NCI-H1694 (cell line): Measurements from ENCODE around the gene GNA12.
"Not testable (repeated sequence)": the region's sequence is repeated elsewhere in the genome, so short reads cannot be mapped to it uniquely, and the experiment has no call there.

Experiments used
- DNase-seq: peaks from one replicate; lab custom pipeline; 2025; lab: John Stamatoyannopoulos, UW

Gene GNA12

DNA sequence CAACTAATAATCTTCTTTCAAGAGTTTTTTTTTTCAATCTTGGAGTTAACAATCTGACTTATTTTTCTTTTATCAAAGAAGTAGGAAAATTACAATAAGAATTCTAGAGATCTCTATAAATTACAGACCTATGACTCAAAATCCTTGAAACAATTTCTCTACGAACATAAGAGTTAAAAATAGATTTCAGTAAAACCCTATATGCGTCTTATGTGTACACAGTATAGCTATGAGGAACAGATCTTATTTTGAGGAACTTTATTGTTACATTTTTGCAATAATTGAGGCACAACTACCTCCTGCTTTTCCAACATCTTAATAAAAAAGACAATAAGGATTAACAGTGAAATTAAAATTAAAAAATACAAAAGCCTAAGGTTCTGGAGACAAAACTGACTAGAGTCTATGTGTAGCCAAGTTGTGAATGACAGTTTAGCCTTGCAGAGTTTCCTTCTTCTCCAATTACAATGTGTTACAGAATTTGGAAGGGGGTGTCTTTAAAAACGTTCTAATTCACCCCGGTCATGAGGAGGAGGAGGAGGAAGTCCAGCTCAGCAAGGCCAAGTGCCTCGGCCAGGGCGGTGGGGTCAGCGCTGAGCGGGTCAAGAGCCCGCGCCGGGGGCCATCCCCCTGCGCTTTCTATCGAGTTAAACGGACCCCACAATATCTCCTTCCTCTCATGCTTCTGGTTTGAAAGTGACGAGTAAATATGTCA is 115.6 kb downstream of the GNA12 start:
- DNase-seq = no peak

DNA sequence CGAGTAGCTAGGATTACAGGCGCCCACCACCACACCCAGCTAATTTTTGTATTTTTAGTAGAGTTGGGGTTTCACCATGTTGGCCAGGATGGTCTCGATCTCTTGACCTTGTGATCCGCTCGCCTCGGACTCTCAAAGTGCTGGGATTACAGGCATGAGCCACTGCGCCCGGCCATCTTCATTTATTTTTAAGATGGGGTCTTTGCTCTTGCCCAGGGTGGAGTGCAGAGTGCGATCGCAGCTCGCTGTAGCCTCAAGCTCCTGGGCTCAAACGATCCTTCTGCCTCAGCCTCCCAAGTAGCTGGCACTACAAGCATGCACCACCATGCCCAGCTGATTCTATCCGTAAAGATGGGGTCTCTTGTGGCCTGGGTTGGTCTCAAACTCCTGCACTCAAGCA is 116.9 kb downstream of the GNA12 start:
- not testable (repeated sequence) for DNase-seq

DNA sequence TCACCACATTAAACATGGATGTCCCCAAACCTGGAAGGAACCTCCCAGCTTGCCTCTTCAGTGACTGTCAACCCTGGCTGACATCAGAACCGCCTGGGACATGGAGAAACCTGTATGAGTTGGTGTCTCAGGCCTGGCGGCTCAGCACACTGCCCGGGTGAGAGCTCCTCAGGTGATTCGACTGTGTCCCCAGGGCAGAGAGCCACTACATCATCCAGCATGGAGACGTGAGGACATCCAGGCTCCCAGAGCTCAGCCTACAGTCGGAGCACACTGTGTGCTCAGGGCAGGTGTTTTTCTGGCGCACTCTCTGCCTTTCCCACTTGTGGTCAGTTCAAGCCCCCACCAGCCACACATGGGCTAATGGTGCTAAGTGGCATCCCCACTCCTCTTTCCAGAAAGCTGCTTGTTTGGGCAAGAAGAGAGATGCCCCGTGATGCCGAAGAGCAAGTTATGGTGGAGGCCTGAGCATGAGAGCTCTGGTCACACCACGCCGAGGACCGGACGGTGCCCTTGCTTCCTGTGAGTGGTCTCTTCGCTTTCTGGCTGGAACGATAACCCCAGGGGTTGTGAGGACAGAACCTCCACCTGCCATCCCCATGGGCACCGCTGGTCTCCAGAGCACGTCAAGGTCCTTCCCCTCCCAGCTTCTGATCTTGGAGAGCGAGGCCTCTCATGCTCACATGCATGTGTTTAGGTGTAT is 117.6 kb downstream of the GNA12 start:
- no peak for DNase-seq

DNA sequence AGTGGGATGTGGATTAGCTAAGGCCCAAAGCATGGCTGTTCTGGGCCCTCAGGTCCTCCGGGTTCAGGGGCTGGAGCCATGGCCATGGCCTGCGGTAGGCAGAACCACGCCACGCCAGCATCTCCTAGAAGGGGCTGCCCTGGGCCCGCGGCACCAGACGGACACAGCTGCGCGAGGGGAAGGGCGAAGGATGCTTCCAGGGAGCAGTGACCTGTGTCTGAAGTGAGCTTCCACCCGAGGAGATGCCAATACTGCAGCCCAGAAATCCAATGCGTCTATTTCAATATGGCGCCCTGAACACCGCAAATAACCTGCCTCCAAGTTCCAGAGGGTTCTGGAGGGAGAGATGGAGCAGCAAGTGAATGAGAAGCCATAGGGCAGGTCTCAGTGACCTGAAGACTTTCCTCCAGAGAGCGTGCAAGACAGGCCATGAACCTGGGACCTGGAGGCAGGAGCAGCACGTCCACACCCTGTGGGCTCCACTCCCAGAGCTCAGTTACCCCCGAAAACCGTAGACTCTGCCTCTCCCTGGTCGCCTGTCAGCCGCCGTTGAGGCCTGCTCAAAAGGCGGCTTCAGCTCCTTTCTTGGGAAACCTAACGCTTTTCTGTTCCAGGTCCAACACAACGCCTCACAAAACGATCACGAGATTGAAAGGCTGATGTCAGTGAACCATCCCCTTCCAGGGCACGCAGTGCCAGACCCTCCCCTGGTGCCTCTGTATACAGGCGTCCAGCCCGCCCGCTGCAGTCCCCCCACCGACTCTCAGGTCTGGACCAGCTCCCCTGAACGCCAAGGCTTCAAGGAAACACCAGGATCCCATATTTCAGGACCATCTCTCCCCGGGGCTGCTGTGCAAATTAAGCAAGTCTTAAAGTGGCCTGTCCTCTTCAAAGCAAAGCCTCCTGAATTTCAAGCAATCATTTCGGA is 118.7 kb downstream of the GNA12 start:
- no peak for DNase-seq

DNA sequence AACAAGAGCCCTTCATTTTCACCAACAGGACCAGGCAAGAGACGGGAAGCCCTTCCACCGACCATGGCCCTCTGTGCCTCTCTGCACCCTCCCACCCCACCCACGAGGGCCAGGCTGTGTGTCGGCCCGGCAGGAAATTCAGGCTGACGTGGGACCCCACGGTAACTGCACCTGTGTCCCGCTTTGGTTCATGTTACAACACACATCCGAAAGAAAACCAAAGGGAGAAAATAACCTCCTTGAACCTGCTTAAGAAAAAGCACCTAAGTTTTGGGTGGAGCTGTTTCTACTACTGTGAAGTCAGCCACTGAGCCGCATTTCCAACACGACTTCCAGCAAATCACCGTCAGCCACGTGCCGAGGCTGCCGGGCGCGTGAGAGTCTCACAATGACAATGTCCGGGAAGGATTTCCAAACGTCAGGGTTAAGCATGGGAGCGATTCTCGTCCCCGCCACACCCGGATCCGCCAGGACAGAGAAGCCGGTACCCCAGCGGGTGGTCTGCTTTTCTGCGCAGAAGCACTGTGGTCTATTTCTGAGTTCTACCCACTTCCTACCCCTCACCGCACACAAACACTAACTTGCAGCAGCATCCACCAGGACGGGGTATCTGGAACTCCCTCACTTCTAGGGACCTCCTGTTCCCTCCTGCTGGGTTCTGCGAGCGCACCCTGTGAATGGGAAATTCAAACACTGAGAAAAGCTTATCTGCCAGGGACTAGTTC is 119.5 kb downstream of the GNA12 start:
- DNase-seq = no peak

DNA sequence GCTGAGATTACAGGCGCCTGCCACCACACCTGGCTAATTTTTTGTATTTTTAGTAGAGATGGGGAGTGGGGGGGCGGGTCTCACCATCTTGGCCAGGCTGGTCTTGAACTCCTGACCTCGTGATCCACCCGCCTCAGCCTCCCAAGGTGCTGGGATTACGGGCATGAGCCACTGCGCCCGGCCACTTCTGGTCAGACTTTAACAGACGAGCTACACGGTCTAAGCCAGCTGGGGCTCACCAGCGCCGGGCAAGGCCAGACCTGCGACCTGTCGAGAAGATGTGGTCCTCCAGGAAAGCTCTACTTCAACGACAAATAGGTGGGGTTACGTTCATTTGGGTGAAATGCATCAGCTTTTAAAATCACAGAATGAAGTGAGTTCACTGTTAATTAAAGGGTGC is 120.1 kb downstream of the GNA12 start:
- not testable (repeated sequence) for DNase-seq

DNA sequence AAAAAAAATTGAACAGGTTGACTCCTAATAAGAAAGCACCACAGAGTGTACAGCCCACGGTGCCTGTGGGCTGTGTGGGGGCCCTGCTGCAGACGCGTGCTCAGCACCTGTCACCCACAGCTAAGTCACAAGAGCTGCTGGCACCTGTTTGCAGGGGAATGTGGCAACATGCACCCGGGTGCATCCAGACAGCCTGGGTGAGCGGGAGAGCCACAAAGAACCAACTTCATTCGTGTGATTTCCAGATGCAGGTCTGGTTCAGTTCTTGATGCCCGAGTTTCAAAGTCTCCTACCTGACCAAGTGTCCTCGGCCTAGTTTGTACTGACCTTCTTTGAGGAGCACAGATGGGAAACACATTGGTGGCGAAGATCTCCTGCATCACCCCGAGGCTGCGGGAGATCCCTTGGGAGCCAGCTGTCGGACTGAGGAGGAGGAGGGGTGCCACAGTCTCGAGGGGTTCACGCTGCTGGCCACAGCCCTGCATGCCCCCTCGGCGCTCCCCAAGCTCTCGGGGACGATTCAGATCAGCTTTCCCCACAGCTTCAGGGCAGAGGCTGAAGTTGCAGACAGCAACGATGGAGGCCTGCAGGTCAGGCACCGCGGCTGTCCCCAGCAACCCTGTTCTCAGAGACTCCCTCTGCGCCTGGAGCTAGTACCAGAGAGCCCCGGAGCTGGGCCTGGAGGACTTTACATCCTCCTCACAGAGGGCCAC is 120.8 kb downstream of the GNA12 start:
- no peak for DNase-seq

DNA sequence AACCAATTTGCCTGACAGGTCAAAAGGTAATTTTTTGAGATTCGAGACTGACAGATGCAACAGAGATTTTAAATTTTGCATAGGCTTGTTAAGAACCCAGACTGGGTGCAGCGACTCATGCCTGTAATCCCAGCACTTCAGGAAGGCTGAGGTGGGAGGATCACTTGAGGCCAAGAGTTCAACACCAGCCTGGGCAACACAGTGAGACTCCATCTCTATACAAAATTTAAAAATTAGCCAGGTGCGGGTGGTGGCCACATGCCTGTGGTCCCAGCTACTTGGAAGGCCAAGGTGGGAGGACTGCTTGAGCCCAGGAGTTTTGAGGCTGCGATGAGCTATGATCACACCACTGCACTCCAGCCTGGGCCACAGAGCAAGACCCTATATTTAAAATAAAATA is 121.5 kb downstream of the GNA12 start:
- DNase-seq = no peak

DNA sequence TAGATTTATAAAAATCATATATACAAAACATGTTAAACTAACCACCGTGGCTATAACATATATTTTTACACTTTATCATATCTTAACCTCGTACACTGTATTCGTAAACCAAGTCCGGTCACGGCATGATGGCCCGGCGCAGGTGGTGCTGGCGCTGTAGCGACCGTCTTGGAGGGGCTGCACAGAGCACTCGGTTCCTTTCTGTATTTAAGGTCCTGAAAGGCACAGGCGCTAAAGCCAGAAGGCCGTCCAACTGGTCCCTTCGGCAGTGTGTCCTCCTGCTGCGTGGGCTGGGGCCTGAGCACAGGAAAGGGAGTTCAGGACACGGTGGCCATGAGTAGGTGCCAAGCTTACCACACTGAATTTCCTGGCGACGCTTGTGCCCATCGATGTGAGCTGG is 122.3 kb downstream of the GNA12 start:
- DNase-seq = no peak

DNA sequence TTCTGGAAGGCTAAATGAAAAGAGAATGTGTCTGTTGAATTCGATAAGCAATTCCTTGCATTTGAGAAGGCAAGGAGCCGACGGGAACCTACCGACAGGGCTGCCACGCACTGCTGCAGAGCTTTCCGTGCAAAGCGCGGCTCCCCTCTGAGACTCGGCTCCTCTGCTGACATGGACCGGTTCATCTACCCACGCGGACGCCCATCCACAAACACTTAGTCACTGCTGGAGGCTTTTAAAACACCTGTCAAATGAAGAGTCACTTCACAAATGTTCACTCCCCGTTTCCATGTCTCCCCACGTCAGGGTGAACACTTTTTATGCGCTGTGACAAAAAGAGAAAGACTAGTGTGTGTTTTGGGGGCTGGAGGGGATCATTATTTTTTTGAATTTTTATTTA is 124.1 kb downstream of the GNA12 start:
- no peak for DNase-seq

DNA sequence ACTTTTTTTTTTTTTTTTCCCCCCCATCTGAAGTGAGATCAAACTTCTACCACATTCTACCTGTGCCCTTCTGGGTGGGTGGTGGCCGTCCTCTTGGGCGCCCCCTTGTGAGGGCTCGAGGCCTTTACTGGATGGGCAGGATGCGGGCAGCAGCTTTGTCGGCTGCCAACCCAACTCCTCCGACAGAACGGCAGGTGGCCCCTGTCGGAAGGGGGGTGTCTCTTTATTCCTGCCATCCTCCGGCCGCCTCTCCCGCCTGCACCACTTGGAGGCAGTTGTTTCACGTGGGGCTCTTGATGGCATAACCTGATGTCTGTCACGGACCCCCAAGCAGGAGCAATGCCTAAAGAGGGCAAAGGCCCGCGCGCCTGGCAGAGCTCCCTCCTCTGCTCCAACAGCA is 125.1 kb downstream of the GNA12 start:
- DNase-seq = peak; percentile 36

DNA sequence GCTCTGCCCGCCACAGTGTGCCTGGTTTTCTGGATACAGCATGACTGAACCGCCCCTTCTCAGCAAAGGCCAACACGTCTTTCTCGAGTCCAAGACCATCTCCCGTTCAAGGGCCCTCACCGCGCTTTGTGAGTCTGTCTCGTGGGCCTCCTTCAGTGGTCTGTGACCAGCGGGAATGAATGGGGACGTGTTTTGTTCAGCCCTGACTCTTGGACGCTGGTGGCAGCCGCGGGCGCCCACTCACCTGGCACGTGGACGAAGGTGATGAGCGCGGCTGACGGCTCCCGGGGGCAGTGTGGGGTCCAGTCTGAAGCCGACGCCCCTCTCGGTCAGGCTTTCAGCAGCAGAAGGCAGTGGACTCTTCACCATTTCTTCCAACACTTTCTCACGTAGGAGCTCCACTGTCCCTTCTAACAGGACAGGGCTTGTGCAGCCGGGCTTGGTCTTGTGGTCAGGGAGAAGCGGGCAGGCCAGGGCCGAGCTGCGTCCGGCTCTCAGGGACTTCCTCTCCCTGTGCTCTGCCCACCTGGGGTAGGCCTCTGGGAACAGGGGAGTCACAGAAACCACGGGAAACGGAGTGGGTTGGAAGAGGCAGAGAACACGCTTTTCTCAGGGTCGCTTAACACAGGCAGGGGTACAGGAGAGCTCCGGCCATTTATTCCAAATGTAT is 125.7 kb downstream of the GNA12 start:
- no peak for DNase-seq

DNA sequence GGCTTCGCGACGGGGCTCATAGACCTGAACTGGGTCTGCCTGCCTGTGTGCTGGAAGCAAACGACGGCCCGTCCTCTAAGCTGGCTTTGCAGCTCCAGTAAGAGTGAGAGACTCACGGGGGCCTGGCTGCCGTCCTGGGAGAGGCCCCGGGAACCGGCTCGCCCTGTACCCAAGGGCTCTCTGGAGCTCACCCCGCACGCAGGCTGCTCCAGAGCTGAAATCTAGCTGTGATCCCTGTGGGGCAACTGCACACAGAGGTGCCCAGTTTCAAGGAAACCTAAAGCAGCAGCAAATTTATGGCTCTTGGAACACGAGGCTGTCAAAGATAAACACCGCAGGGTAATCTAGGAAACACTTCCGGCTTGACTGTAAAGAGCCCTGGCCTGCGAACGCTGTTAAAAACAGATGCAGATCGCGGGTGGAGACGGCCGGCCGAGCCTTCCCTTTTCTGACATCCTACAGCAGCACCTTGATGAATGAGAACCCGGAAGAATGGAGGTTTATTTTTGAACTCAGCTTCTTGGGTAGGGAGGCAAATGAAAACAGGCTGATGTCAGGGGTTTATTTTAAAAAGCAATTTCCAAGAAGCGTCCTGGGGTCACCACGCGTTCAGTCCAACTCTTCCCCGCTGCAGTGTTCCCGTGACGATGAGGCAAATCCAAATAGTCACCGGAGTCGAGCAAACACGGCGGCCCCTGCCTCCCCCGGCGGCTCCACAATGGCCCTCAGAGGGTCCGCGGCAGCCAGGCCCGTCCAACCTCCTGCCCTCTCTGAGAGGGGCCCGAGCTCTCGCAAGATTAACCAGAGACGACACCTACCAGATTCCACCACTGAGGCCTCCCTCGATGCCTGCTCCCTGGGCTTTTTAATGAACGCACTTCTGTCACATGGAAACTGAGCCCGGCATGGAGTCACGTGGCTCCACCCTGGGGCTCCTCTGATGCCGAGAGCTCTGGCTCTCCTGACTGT is 126.5 kb downstream of the GNA12 start:
- DNase-seq = no peak

DNA sequence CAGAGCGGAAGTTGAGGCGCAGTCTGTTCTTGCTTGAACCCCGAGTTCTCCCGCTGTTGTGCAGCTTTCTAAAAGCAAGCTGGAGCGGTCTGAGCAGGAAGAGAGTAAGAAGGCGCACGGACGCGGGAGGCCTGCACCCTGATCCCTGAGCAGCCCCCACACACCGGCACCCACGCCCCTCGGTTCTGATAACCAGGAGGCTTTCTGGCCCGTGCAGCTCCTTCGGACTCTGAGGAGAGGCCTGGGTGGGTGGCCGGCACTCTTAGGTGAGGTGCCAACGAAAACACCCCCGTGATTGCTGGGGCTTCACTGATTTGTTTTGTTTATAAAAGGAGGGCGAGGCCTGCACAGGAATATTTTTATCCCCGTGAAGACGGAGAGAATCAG is 127.2 kb downstream of the GNA12 start:
- DNase-seq = no peak

DNA sequence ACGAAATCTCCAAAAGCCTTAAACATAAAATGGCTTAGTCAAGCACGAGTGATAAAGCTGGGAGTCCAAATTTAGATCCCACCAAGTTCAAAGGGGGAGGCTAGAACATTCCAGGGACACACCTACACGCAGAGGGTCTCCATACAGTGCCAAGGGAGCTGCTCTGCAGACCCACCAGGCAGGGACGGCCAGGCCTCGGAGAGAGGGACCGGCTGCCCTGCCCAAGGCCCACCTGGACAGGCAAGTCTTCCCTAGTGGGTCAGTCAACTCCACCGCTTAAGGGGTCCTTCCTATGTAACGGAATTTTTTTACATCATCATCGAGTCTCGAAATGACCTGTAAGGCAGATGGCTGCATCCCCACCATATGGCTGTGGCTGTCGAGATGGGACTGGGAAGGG is 127.6 kb downstream of the GNA12 start:
- no peak for DNase-seq

DNA sequence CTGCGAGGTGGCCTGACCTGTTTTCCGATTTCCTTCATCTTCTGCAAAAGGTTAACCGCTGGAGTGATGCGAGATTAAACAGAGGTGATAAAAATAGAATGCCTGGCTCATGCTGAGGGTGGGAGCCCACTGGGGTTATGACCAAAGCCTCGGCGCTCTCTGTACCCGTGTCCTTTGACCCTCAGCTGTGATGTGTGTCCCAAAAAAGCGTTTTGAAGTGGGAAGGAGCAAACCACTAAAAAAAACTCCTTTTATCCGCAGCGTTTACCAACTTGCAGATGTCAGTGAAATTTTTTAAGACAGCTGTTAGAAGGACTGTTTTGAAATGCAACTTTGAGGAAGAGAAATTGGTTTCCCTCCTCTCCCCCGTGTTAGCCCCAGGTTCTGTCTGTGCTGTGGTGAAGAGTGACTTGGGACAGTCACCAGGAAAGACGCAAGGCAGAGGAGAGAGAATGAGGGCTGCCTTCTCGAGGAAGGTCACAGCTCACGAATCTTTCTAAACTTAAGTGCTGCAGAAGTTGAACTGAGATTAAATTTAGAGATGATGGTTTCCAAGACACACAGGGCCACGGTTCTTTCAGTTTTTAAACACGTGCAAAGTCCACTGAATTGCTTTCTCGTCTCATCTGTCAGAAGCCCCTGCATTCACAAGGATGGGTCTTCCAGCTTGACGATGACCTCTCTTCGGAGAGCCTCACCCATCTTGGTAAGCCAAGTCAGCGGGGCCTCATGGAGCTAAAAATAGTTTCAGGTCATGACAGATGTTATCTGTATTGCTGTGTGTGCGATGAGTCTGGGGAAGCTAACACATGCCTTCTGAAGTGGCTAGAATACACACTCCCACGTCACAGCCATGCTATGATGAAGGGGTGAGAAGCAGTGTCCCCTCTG is 128.5 kb downstream of the GNA12 start:
- DNase-seq = no peak

DNA sequence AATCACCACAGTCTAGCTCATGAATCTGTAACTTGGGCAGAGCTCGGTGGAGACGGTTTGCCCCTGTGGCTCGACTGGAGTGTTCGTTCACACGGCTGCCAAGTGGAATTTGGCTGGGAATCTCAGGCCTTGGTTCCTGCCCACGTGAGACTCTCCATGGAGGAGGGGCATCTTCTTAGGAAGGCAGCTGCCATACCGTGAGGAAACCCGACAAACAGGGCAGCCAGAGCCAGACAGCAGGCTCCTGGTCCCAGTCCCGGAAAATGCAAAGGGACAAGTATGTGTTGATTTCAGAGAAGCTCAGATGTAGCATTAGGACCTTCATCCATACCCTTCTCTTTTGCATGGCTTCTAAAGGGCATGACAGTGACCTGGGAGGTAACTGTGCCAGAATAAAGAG is 129.5 kb downstream of the GNA12 start:
- DNase-seq = no peak

DNA sequence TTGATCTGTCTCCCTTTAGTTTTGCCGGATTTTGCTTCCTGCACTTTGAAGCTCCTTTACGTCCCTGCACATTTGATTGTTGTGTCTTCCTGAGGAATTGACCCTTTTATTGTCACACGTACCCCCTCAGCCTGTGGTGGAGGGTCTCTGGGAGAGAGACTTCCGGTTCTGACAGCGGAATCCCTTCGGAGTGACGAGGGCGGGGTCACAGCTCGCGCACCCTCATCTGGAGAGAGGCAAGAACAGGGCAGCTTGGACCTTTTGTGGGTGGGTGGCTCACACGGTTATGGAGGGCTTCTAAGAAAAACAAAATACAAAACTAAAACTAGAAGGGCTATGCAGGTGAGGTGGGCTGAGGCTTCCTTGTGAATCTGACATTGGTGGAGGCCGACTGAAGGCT is 130.1 kb downstream of the GNA12 start:
- no peak for DNase-seq

DNA sequence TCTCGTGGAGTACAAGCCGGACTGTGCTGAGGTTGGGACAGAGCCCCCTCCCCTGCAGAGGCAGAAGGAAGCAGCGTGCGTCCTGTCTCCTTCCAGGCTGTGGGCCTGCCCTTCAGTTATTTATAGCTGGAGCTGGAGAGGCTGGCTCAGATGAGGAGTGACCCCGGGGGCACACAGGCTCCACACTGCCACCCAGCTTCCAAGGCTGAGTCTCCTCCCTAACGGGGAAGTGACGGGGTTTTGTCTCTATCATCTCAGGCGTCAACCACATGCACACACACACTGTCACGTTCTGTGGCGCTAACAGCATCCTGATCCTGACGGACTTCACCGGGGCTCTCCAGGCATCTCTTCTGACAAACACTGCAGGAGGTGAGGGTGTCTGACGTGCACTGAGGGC is 130.7 kb downstream of the GNA12 start:
- DNase-seq = no peak
